AG09319 (cell line): ENCODE data around the gene DPF3.

Experiments used
- DNase-seq: peaks from one replicate; pipeline ENCODE4 v3.0.0-alpha.2; 2010; ENCODE audit warnings: low read depth; ENCODE audit errors: extremely low read depth
- TF ChIP-seq, protein P1 (sequence below): IDR thresholded peaks from 2 replicates; pipeline ENCODE4 v1.5.1; 2011; ENCODE audit warnings: low read depth, mild to moderate bottlenecking, inconsistent platforms, low read length, moderate library complexity

Gene DPF3

GRCh38 chr14:72708708-72709475 lies 185.0 kb downstream of the DPF3 start:
- TF ChIP-seq, protein P1, sequence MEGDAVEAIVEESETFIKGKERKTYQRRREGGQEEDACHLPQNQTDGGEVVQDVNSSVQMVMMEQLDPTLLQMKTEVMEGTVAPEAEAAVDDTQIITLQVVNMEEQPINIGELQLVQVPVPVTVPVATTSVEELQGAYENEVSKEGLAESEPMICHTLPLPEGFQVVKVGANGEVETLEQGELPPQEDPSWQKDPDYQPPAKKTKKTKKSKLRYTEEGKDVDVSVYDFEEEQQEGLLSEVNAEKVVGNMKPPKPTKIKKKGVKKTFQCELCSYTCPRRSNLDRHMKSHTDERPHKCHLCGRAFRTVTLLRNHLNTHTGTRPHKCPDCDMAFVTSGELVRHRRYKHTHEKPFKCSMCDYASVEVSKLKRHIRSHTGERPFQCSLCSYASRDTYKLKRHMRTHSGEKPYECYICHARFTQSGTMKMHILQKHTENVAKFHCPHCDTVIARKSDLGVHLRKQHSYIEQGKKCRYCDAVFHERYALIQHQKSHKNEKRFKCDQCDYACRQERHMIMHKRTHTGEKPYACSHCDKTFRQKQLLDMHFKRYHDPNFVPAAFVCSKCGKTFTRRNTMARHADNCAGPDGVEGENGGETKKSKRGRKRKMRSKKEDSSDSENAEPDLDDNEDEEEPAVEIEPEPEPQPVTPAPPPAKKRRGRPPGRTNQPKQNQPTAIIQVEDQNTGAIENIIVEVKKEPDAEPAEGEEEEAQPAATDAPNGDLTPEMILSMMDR = no peak
- no peak for DNase-seq

- DNase-seq = no peak
- TF ChIP-seq, protein P1 = no peak
Measured at GRCh38 chr14:72708222-72708621, 185.7 kb downstream of the DPF3 start.

- no peak for DNase-seq
- TF ChIP-seq, protein P1 = no peak
Measured at GRCh38 chr14:72706485-72706884, 187.4 kb downstream of the DPF3 start.

DNA sequence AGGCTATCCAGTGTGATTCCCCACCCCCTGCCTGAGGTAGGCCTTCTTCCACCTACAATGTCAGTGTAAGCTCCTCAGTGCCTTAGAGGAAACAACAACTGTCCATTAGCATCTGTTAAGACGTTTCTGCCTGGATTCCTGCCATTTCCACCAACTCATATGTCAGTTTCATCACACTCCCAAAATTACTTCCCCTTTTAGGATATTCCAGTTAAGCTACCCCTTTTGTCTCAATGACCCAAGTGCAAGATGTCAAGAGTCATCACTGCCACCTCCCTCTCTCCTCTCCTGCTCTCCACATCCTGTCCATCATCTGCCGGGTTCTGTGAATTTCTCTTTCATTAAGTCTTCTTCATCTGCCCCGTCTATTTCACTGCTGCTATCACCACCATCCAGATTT lies 189.4 kb downstream of the DPF3 start:
- DNase-seq = no peak
- TF ChIP-seq, protein P1 = no peak

GRCh38 chr14:72701605-72702004 lies 192.3 kb downstream of the DPF3 start:
- TF ChIP-seq, protein P1 = no peak
- no peak for DNase-seq

GRCh38 chr14:72701237-72701565 lies 192.7 kb downstream of the DPF3 start:
- TF ChIP-seq, protein P1 = no peak
- no peak for DNase-seq

GRCh38 chr14:72700338-72701236 lies 193.3 kb downstream of the DPF3 start:
- TF ChIP-seq, protein P1 = no peak
- DNase-seq = no peak
